HG02763 (cell line): ENCODE measurements around the gene VTCN1.
A peak's percentile ranks its signal among the peaks of the same experiment; 100 is the strongest.
"Not testable (repeated sequence)": the region's sequence is repeated elsewhere in the genome, so short reads cannot be mapped to it uniquely, and the experiment has no call there.

Source experiments
- ATAC-seq: cut with Tn5 transposase; IDR thresholded peaks from one replicate; pipeline ENCODE4 v1.9.1; 2021; ENCODE audit warnings: mild to moderate bottlenecking, moderate library complexity; ENCODE audit not compliant: unreplicated experiment

Gene VTCN1

GRCh38 chr1:117127795-117128194 is 82.9 kb downstream of the VTCN1 start:
- ATAC-seq = no peak

DNA sequence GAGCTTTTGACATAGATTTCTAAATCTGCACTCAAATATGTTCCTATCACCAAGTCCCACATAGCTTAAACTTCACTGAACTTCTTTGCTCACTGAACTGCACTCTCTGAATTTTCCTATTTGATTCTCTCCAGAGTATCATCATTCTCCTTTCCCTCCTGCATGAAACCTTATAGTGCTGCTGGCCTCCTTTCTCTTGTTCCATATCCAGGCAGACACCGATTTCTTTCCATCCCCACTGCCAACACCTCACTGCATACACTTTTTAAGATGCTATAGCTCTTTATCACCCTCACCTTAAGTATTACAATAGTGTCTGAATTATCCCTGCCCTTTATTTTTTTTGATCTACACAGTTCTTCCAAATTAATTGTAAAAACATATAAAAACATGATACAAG is 86.1 kb downstream of the VTCN1 start:
- no peak for ATAC-seq

DNA sequence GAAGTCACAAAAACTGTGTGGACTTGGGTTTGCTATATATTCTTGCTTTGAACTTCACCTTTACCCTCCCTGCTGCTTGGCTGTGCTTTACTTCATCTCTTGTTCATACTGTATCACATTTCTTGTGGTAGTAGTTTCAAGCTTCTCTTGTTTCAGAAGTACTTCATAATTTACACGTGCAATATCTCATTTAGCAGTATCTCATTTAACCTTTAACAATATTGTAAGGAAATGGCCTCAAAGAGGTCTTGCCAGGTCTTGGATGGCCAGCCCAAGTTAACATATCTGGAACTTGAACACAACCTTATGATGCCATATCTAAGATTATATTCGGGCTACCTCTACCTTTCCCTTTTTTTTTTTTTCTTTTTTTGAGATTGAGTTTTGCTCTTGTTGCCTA is 87.5 kb downstream of the VTCN1 start:
- no peak for ATAC-seq

DNA sequence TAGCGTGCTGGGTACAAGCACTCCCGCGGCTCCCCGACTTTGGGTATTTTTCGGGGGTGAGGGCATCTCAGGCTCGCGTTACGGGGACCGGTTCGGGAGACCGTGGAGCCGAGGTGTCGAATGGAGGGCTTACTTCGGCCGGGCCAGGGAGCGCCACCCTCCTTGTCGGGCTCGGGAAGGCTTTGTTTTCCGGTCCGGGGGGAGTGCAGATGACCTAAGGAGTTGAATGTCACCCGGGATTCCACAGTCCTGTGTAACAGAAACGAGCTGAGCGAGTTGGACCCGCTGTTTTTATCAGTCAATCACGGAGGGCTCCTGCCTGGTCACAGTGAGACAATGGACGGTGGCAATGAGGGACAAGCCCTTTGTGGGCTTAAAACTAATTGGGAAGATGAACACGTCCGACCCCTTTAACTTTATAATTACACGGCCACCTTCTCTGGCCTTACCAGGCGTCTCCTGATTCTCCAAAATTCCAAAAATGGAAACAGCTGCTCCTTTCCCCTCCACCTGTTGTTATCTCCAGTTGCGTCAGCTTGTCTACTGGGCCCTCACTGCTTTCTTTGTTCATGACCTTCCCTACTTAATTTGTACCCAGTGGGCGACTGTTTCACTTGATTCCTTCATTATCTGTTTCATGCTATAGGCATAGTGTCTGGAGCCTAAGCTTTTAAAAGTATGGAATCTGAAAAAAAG is 88.2 kb downstream of the VTCN1 start:
- no peak for ATAC-seq

- peak; percentile 93 for ATAC-seq
Measured at GRCh38 chr1:117121589-117122329, 89.0 kb downstream of the VTCN1 start, which contains the start of gene TRIM45. Gene TRIM45, minus strand, starts transcription at chr1:117121749. Its CDS starts 548 bp downstream, at chr1:117121201.

GRCh38 chr1:117120774-117121588 is 89.7 kb downstream of the VTCN1 start:
- ATAC-seq = no peak

DNA sequence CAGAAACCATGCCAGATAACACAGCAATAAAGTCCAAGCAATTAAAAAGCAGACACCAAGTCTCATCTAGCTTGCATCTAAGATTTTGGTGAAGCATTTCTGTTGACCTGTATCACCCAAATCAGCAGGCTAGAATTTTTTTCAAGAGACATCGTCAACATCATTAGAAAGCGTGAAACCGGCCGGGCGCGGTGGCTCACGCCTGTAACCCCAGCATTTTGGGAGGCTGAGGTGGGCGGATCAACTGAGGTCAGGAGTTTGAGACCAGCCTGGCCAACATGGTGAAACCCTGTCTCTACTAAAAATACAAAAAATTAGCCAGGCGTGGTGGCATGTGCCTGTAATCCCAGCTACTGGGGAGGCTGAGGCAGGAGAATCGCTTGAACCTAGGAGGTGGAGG is 91.6 kb downstream of the VTCN1 start:
- ATAC-seq = not testable (repeated sequence)

- no peak for ATAC-seq
Measured at GRCh38 chr1:117118137-117118536, 92.6 kb downstream of the VTCN1 start.

DNA sequence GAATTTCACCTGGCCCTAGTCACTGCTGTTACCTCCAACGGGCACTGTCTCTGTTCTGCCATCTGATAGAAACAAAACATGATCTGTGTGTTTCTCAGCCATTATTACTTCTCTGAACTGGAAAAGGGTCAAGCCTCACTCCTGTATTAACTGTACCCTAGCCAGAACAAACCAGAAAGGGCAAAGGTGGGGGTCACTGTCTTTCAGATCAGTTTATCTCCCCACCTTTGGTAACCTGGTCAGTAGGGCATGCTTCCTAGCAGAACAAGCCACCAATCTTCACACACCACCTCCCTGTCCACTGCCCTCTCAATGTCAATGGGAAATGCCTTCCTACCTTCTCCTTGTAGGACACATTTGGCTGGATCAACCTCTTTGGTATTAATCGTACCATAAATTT is 93.0 kb downstream of the VTCN1 start:
- no peak for ATAC-seq

GRCh38 chr1:117116784-117117130 is 94.0 kb downstream of the VTCN1 start:
- no peak for ATAC-seq

GRCh38 chr1:117116090-117116783 is 94.5 kb downstream of the VTCN1 start:
- ATAC-seq = no peak

GRCh38 chr1:117114877-117115276 is 95.8 kb downstream of the VTCN1 start:
- ATAC-seq = no peak

GRCh38 chr1:117113199-117113598 is 97.5 kb downstream of the VTCN1 start:
- ATAC-seq = no peak

DNA sequence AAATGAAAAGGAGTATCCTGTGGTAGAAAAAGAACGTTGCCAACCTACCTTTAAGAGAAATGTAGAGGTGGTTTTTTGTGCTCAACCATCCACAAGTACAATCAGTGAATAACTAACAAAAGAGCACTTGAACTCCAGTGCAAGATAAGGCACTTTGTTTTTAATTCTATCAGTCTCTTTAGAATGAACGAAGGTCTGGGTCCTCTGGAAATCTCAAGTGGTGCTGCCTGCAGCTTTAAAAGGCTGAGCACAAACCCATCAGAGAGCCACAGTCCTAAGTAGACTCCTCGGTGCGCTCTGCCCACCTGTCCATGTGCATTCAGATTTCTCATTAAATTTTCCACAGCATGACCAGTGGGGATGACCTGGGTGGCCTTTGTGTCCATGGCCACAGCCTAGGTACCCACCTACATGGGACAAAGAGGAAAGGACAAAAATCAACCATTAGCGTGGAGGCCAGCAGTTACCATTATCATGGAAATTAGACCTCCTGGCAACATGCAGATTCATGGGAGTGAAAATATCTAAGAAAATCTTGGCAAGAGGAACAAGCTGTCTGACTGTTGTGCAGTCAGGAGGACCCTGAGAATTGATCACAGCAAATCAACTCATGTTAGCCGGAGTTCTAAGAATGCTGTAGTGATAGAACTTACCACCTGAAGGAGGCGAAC is 98.5 kb downstream of the VTCN1 start:
- no peak for ATAC-seq

DNA sequence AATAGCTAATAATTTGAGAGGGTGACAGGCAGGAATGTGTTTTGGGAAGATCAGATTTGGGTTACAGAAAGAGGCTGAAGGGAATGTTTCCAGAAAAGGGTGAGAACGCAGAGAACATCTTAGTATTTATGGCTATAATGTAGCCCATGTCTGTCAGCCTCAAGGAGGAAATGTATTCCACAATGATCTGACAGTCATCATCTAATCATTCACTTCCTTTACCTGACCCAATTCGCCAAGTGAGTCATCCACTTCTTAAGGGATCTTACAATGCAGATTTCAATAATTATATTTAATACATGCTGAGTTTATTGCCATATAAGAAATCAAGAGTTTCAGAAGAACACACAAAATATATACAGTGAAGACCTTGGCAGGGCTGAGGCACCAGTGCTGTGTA is 100.0 kb downstream of the VTCN1 start:
- no peak for ATAC-seq

GRCh38 chr1:117107364-117107763 is 103.4 kb downstream of the VTCN1 start:
- ATAC-seq = no peak

DNA sequence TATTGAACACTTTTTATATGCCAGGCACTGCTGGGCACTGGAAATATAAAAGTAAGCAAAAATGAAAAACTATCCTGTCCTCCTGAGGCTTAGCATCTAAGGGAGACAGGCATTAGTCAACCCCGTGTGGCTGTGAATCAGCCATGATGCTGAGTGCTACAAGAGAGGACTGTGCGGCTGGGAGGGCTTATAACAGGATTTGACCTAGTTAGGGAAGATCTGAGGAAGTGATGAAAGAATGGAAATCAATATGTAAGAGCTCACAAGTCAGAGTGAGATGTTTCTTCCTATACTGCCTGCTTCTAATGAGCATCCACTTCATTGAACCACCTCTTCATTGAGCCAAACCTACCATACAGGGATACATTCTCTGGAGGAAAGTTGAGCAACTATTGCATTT is 104.2 kb downstream of the VTCN1 start:
- no peak for ATAC-seq

DNA sequence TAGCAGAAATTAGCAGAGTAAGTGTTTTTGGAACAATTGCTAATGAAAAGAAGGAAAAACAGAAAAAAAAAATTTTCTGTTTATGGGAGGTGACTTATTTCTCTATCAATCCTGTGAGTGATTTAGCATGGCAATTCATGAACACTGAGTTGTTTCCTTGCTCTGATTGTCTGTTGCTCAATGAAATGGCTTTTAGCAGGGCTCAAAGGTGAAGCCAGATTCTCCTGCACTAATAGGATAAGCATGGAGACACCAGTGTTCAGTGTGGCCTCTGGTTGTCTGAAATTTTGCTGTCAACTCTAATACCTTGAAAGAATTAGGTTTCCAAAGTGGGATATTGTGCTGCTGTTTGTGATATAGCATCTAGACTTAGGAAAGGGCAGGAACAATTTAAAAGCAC is 105.0 kb downstream of the VTCN1 start:
- no peak for ATAC-seq

GRCh38 chr1:117104986-117105385 is 105.7 kb downstream of the VTCN1 start:
- ATAC-seq = no peak

DNA sequence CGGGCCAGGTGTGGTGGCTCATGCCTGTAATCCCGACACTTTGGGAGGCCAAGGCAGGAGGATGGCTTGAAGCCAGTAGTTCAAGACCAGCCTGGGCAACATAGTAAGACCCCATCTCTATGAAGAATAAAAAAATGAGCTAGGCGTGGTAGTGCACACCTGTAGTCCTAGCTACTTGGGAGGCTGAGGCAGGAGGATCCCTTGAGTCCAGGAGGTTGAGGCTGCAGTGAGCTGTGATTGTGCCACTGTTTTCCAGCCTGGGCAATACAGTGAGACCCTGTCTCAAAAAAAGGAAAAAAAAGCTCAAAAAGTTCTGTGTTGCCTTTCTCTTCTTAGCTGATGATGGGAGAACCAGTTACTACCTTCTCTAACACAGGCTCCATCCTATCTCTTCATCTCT is 108.9 kb downstream of the VTCN1 start:
- not testable (repeated sequence) for ATAC-seq

- no peak for ATAC-seq
Measured at GRCh38 chr1:117101334-117101733, 109.4 kb downstream of the VTCN1 start.
